ENCODE measurements around the gene TLR1.

TLR1 gene

DNA sequence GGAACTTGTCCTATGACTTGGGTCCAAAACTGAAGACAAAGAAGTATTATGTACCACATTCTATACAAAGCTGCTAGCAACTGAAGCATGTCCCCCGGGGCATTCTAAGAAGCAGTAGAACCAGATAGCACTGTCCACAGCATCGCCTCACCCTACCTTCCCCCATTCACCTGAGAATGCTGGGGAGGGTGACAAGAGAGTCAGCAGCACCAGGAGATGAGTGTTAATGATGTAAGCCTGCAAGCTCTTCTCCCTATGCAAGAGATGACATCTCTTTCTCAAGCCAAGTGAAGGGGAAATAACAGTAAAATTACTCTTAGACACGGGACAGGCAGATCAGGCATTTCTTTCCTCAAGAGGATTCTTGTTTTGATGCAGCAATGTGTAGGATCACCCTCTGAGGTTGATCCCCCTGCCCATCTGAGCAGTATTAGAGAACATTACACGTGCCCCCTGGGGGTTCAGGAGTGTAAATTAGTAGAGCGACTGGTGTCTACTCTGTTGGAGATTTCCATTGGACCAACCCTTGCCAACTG, 13.9 kb upstream of the TLR1 start:
- Histone ChIP-seq H3K9me2 (ENCODE audit: low read depth, low read length) (no peaks in the 10 kb centered on the region), H3K79me2 (ENCODE audit: insufficient read depth, low read length) (no peaks in the 10 kb centered on the region), H3K9ac (ENCODE audit: low read length) (no peak overlapping the region), H3K4me3 (ENCODE audit: low read depth, low read length, poor library complexity, severe bottlenecking) (no peak overlapping the region), H3K27ac (ENCODE audit: low read depth, low read length, poor library complexity, severe bottlenecking) (peak overlapping the region; percentile 47), H3K4me2 (ENCODE audit: low read length) (peak overlapping the region; percentile 14; the same call in 1 of the 2 replicates), H4K20me1 (ENCODE audit: insufficient read depth, low read length) (no peaks in the 10 kb centered on the region), H3K9me3 (ENCODE audit: low read length) (peaks cover 26% of the 10 kb centered on the region), H3K36me3 (ENCODE audit: insufficient read depth, low read length) (peaks cover 22% of the 10 kb centered on the region), H3F3A (ENCODE audit: insufficient read depth, low read length) (no peaks in the 10 kb centered on the region), H2AFZ (ENCODE audit: low read length) (no peak overlapping the region), H3K27me3 (ENCODE audit: insufficient read depth, low read length) (no peaks in the 10 kb centered on the region), H3K4me1 (ENCODE audit: insufficient read depth, low read length, severe bottlenecking) (peaks cover 47% of the 10 kb centered on the region)
- TF ChIP-seq, protein P1, sequence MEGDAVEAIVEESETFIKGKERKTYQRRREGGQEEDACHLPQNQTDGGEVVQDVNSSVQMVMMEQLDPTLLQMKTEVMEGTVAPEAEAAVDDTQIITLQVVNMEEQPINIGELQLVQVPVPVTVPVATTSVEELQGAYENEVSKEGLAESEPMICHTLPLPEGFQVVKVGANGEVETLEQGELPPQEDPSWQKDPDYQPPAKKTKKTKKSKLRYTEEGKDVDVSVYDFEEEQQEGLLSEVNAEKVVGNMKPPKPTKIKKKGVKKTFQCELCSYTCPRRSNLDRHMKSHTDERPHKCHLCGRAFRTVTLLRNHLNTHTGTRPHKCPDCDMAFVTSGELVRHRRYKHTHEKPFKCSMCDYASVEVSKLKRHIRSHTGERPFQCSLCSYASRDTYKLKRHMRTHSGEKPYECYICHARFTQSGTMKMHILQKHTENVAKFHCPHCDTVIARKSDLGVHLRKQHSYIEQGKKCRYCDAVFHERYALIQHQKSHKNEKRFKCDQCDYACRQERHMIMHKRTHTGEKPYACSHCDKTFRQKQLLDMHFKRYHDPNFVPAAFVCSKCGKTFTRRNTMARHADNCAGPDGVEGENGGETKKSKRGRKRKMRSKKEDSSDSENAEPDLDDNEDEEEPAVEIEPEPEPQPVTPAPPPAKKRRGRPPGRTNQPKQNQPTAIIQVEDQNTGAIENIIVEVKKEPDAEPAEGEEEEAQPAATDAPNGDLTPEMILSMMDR (IDR thresholded peaks at IDR 0.05; ENCODE audit: low read length), result no peak
- no peak for TF ChIP-seq EZH2 (IDR thresholded peaks at IDR 0.05; ENCODE audit: borderline replicate concordance, low read length)

DNA sequence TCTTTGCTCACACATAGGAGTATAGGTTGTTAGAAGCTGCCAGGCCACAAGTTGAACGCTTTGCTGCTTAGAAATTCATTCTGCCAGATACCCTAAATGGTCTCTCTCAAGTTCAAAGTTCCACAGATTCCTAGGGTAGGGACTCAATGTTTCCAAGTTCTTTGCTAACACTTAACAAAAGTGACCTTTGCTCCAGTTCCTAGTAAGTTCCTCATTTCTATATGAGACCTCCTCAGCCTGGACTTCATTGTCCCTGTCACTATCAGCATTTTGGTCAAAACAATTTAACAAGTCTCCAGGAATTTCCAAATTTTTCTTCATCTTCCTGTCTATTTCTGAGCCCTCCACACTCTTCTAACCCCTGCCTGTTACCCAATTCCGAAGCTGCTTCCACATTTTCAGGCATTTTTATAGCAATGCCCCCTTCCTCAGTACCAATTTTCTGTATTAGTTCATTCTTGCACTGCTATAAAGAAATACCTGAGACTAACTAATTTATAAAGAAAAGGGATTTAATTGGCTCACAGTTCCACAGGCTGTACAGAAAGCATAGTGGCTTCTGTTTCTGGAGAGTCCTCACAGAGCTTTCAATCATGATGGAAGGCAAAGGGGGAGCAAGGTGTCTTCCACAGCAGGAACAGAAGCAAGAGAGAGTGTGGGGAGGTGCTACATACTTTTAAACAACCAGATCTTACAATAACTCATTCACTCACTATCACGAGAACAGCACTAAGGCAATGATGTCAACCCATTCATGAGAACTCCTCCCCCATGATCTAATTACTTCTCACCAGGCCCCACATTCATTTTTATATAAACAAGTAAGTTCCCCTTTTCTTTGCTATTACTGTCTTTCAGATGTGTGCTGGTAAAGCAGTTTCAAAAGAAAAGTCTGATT, 11.5 kb upstream of the TLR1 start:
- H3K9me2 ChIP-seq (ENCODE audit: low read depth, low read length), result no peaks in the 10 kb centered on the region
- peaks cover 47% of the 10 kb centered on the region for H3K4me1 ChIP-seq (ENCODE audit: insufficient read depth, low read length, severe bottlenecking)
- H4K20me1 ChIP-seq (ENCODE audit: insufficient read depth, low read length), result no peaks in the 10 kb centered on the region
- H3K9me3 ChIP-seq (ENCODE audit: low read length), result peaks cover 16% of the 10 kb centered on the region; the same call in 1 of the 2 replicates
- peak overlapping the region; percentile 32 for H3K9ac ChIP-seq (ENCODE audit: low read length)
- H3F3A ChIP-seq (ENCODE audit: insufficient read depth, low read length), result no peaks in the 10 kb centered on the region
- TF ChIP-seq, protein P1 (IDR thresholded peaks at IDR 0.05; ENCODE audit: low read length), result no peak
- TF ChIP-seq EZH2 (IDR thresholded peaks at IDR 0.05; ENCODE audit: borderline replicate concordance, low read length), result no peak
- no peaks in the 10 kb centered on the region for H3K27me3 ChIP-seq (ENCODE audit: insufficient read depth, low read length)
- H3K4me3 ChIP-seq (ENCODE audit: low read depth, low read length, poor library complexity, severe bottlenecking), result peak overlapping the region; percentile 34
- H3K79me2 ChIP-seq (ENCODE audit: insufficient read depth, low read length), result no peaks in the 10 kb centered on the region
- H3K4me2 ChIP-seq (ENCODE audit: low read length), result peak overlapping the region; percentile 51; the same call in 1 of the 2 replicates
- no peak overlapping the region for H2AFZ ChIP-seq (ENCODE audit: low read length)
- H3K27ac ChIP-seq (ENCODE audit: low read depth, low read length, poor library complexity, severe bottlenecking), result peak overlapping the region; percentile 86
- peaks cover 18% of the 10 kb centered on the region for H3K36me3 ChIP-seq (ENCODE audit: insufficient read depth, low read length)

DNA sequence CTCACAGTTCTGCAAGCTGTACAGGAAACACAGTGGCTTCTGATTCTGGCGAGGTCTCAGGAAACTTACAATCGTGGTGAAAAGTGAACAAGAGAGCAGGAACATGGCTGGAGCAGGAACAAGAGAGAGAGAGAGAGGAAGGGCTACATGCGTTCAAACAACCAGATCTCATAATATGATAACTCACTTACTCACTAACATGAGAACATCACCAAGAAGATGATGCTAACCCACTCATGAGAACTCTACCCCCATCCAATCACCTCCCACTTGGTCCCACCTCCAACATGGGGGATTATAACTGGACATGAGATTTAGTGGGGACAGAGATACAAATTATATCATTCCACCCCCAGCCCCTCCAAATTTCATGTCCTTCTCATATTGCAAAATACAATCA, 9.8 kb upstream of the TLR1 start:
- no peaks in the 10 kb centered on the region for H3K9me2 ChIP-seq (ENCODE audit: low read depth, low read length)
- no peaks in the 10 kb centered on the region for H3F3A ChIP-seq (ENCODE audit: insufficient read depth, low read length)
- H3K9ac ChIP-seq (ENCODE audit: low read length), result no peak overlapping the region
- no peak for TF ChIP-seq EZH2 (IDR thresholded peaks at IDR 0.05; ENCODE audit: borderline replicate concordance, low read length)
- TF ChIP-seq, protein P1 (IDR thresholded peaks at IDR 0.05; ENCODE audit: low read length), result no peak
- no peak overlapping the region for H3K4me3 ChIP-seq (ENCODE audit: low read depth, low read length, poor library complexity, severe bottlenecking)
- no peak overlapping the region for H2AFZ ChIP-seq (ENCODE audit: low read length)
- peaks cover 16% of the 10 kb centered on the region; the same call in 1 of the 2 replicates for H3K9me3 ChIP-seq (ENCODE audit: low read length)
- H3K79me2 ChIP-seq (ENCODE audit: insufficient read depth, low read length), result no peaks in the 10 kb centered on the region
- no peak overlapping the region for H3K4me2 ChIP-seq (ENCODE audit: low read length)
- H3K27ac ChIP-seq (ENCODE audit: low read depth, low read length, poor library complexity, severe bottlenecking), result no peak overlapping the region
- H3K4me1 ChIP-seq (ENCODE audit: insufficient read depth, low read length, severe bottlenecking), result peaks cover 32% of the 10 kb centered on the region
- H3K27me3 ChIP-seq (ENCODE audit: insufficient read depth, low read length), result no peaks in the 10 kb centered on the region
- H3K36me3 ChIP-seq (ENCODE audit: insufficient read depth, low read length), result peaks cover 18% of the 10 kb centered on the region
- H4K20me1 ChIP-seq (ENCODE audit: insufficient read depth, low read length), result no peaks in the 10 kb centered on the region

All from OCI-LY1 (cell line).